Heart left ventricle (tissue), 13 donors: ENCODE measurements around the gene CSTF3.

Source experiments
- CTCF ChIP-seq, 12 donors: fragments of 200-600 bp; sonication (generic) in 4 of 12; IDR thresholded peaks; one replicate each; pipeline versions ENCODE4 v1.5.0 to v1.8.0; 2018 to 2022; ENCODE audit warnings: antibody characterized with exemption in 12 of 12, mild to moderate bottlenecking in 5 of 12
- POLR2A ChIP-seq, 2 donors: fragments of 450-650 bp; IDR thresholded peaks; one replicate each; pipeline ENCODE4 v1.6.1; 2017; ENCODE audit warnings: antibody characterized with exemption in 2 of 2, mild to moderate bottlenecking in 2 of 2, moderate library complexity in 2 of 2
- donor health status: ischemic (EF 13 %, LVEDD 7.1; RV severe dilation, severe dysfunction).
- donor health status: DM: no; HTN: yes; CAD: no.
- donor health status: DM: no; HTN: no; CAD: no.
- donor health status: ischemic (EF 25% LVEDD 6.9; RV normal size, moderate dysfunction).
- donor health status: ischemic (EF 25% LVEDD 5.7; RV mildly dilated, moderate dysfunction).
- donor health status: ischemic (EF 35%, LVEDD 5.7; RV mildly dilated, moderate dysfunction).
- donor health status: nonischemic (EF 11% LVEDD 7.7; RV severe dilation, severe dysfunction).
- donor health status: DM: yes; HTN: yes; CAD: no.
- donor health status: PGD.
- donor health status: ischemic (EF 29% LVEDD 5.4; RV normal size, mild dysfunction).
- donor health status: nonischemic (EF 23%, LVEDD 6.1; RV moderate dilation, normal function).

- no peak for TF ChIP-seq CTCF (IDR thresholded peaks at IDR 0.05)
- TF ChIP-seq POLR2A (IDR thresholded peaks at IDR 0.05) = no peak
Measured at GRCh38 chr11:33067294-33067693, 94.0 kb downstream of the CSTF3 start.
